ENCODE results near the gene FOXC1.

The FOXC1 gene

DNA sequence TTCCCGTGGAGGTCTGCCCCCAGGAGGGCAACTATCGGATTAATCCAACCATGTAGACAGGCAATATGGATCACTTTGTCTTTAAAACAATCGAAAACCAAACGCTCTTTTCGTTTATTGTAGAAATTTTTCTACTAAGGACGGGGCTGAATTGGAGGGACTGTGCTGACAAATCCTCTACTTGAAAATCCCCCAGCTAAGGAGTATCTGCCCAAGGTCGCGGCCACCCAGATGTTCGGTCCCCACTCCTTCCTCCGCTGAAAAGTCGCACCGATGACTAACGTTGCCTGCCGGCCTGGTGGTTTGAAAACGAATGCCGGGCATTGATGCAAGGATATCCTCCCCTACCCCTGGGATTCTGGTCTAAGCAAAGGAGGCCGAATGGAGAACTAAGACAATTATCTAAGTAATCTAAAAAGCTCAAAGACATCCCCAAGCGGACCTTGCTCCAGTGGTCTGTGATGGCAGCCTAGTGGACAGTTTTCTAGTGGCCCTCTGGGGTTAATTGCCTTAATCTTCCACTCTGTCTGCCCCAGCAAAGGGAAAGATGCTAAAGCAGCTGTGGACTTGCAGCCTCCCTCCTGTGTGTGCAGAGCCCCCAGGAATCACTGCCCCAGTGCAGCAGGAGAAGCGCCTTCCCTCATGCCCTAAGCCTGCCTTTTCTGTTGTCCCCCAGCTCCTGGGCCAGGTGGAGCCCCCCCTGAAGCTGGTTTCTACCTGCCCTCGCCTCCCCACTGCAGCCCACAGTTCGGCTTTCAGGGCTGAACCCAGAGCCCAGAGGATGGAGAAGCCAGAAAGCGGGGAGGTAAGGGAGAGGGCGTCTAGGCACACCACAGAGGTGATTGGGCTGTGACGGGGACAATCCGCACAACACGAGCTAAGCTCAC is 3.6 kb upstream of the FOXC1 start:
- DNase-seq (ENCODE audit: low read depth) = peak; percentile 81
- H3K4me3 ChIP-seq (ENCODE audit: low read depth, low read length) = no peak overlapping the region
- TF ChIP-seq, protein P1, sequence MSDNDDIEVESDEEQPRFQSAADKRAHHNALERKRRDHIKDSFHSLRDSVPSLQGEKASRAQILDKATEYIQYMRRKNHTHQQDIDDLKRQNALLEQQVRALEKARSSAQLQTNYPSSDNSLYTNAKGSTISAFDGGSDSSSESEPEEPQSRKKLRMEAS (IDR thresholded peaks at IDR 0.05; ENCODE audit: low read depth, low read length) = no peak
- TF ChIP-seq MYC (IDR thresholded peaks at IDR 0.05; ENCODE audit: low read depth, low read length) = no peak
- TF ChIP-seq POLR2A (IDR thresholded peaks at IDR 0.05; ENCODE audit: extremely low read depth, insufficient read length) = no peak
- TF ChIP-seq, protein P2, sequence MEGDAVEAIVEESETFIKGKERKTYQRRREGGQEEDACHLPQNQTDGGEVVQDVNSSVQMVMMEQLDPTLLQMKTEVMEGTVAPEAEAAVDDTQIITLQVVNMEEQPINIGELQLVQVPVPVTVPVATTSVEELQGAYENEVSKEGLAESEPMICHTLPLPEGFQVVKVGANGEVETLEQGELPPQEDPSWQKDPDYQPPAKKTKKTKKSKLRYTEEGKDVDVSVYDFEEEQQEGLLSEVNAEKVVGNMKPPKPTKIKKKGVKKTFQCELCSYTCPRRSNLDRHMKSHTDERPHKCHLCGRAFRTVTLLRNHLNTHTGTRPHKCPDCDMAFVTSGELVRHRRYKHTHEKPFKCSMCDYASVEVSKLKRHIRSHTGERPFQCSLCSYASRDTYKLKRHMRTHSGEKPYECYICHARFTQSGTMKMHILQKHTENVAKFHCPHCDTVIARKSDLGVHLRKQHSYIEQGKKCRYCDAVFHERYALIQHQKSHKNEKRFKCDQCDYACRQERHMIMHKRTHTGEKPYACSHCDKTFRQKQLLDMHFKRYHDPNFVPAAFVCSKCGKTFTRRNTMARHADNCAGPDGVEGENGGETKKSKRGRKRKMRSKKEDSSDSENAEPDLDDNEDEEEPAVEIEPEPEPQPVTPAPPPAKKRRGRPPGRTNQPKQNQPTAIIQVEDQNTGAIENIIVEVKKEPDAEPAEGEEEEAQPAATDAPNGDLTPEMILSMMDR (IDR thresholded peaks at IDR 0.05; ENCODE audit: low read depth, low read length) = no peak

DNA sequence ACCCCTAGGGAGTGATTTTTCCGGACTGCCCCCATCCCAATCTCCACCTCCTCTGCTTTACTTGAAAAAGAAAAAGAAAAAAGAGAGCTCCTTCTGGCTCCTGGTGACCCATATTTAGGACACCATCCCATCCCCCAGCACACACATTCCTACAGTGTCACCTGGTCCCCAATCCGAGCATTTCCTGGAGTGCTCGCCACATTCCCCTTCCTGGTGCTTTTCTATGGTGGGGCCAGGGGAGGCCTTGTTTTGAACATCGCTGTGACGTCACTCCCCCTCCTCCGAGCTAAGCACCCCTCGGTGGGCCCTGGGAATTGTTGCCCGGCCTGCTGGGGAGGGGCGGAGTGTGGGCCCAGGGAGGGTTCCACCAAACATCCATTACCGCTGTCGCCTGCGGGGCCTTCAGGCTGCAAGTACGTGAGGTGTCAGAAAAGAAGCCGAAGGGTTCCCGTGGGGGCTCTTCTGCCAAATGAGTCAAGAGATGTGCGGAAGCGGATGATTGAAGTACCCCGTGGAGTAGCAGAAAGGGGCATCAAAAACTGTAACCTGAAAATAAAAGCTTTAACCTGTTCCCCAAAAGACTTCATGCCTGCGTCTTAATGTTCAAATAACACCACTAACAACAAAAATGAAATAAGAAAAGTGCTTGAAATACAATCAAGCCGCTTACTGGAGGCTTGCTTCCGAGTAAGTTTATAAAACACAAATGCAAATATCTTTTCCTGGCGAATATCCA is 2.8 kb upstream of the FOXC1 start:
- peak; percentile 42 for DNase-seq (ENCODE audit: low read depth)
- TF ChIP-seq, protein P1 (IDR thresholded peaks at IDR 0.05; ENCODE audit: low read depth, low read length) = no peak
- peak overlapping the region; percentile 27 for H3K4me3 ChIP-seq (ENCODE audit: low read depth, low read length)

GRCh38 chr6:1607516-1608221 is 2.0 kb upstream of the FOXC1 start:
- H3K4me3 ChIP-seq (ENCODE audit: low read depth, low read length) = peak overlapping the region; percentile 27
- TF ChIP-seq, protein P1 (IDR thresholded peaks at IDR 0.05; ENCODE audit: low read depth, low read length) = no peak
- TF ChIP-seq, protein P2 (IDR thresholded peaks at IDR 0.05; ENCODE audit: low read depth, low read length) = no peak
- TF ChIP-seq POLR2A (IDR thresholded peaks at IDR 0.05; ENCODE audit: extremely low read depth, insufficient read length) (no peak), MYC (IDR thresholded peaks at IDR 0.05; ENCODE audit: low read depth, low read length) (no peak)
- DNase-seq (ENCODE audit: low read depth) = peak; percentile 67

DNA sequence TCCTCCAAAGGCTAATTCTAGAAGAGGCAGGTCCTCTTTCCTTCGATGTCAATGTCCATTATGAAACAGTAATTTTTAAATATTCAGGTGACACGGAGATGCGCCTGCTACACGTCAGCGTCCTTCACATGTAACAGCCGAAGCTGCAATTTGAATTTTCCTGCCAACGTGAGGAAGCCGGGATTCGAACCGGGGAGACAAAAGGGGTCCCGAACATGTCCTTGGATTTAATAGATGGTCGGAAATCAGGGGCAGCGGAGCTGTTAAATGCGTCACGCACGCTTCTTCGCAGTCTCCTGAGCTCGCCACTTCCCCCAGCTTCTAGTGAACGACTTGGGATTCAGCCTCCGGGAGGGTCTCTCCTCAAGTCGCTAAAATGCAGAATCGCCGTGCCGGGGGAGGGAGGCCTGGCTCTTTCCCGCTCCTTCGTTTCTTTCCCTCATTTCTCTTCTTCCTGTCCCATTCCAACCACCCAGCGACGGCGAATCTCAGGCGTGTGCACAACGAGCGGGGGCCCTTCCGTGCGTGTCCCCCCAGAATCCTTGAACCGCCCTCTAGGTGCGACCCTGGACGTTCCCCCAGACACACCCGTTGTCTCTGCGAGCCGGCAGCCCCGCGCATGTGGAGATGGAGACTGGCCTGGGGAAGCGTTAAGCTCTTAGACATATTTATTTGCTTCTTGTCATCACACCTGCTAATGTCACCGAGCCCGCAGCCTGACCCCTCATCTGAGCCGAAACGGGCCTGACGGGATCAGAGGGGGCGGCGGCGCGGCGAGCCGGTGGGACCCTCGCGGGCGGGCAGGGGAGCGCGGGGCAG is 1.3 kb upstream of the FOXC1 start:
- peak; percentile 24 for DNase-seq (ENCODE audit: low read depth)
- no peak for TF ChIP-seq MYC (IDR thresholded peaks at IDR 0.05; ENCODE audit: low read depth, low read length)
- TF ChIP-seq, protein P2 (IDR thresholded peaks at IDR 0.05; ENCODE audit: low read depth, low read length) = no peak
- TF ChIP-seq, protein P1 (IDR thresholded peaks at IDR 0.05; ENCODE audit: low read depth, low read length) = no peak
- TF ChIP-seq POLR2A (IDR thresholded peaks at IDR 0.05; ENCODE audit: extremely low read depth, insufficient read length) = no peak
- no peak overlapping the region for H3K4me3 ChIP-seq (ENCODE audit: low read depth, low read length)

DNA sequence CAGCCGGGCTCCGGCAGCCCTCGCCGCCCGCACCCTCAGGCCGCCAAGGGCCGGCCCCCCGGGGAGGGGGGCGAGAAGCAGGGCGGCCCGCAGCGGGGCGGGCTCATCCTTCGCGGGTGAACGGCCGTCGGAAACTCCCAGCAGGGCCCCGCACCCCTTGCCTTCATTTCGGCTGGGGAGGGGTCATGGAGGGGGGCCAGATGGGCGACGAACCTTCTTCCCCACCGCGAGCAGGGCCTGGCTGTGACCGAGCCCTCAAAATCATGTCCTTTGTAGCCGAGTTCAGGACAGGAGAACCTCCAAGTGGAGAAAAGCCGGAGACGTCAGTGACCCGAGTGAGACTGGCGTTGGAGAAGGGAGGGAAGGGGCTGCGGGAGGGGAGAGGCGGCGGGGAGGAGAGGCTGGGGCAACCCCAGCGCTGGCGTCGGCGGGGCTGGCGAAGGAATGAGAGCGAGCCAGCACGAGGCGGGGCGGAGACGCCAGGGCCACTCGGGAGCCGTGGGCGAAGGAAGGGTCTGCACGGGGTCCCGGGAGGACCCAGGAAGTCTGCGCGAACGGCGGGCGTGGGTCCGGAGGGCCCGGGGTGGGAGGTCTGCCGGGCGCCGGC is 571 bp upstream of the FOXC1 start:
- H3K4me3 ChIP-seq (ENCODE audit: low read depth, low read length) = peak overlapping the region; percentile 22
- peak; percentile 62 for DNase-seq (ENCODE audit: low read depth)
- TF ChIP-seq POLR2A (IDR thresholded peaks at IDR 0.05; ENCODE audit: extremely low read depth, insufficient read length) (no peak), MYC (IDR thresholded peaks at IDR 0.05; ENCODE audit: low read depth, low read length) (no peak)
- TF ChIP-seq, protein P2 (IDR thresholded peaks at IDR 0.05; ENCODE audit: low read depth, low read length) = no peak
- TF ChIP-seq, protein P1 (IDR thresholded peaks at IDR 0.05; ENCODE audit: low read depth, low read length) = no peak

Data from NB4 (cell line).